Endothelial cell (in vitro differentiated cells): ENCODE results near the gene PEBP1. TPM values are rescaled to one million over a fixed set of nuclear protein-coding genes. Genes with fewer than 3 reads are reported as not detected.

Source experiments
- total RNA-seq: library from RNA; stranded (reverse); fragmentation: NEBNext Ultra II Directional; extraction: Animal tissue kit (Norgen Biotek cat#: 25700); gene quantifications from one replicate; pipeline ENCODE4 v1.2.1, GENCODE V29; 2021; ENCODE audit not compliant: unreplicated experiment

Gene PEBP1
- total RNA-seq, 1 donor from 2014 or later, result 138 TPM

Other genes with a start within 250 kb of the PEBP1 start
- 0.05 TPM for gene KSR2, start 167.1 kb upstream of the PEBP1 start, total RNA-seq
- 8.3 TPM for gene RFC5, start 119.4 kb upstream of the PEBP1 start, total RNA-seq
- 76.7 TPM for gene WSB2, start 74.9 kb upstream of the PEBP1 start, total RNA-seq
- 65.0 TPM for gene VSIG10, start 32.1 kb upstream of the PEBP1 start, total RNA-seq
- 16.5 TPM for gene TAOK3, start 236.8 kb downstream of the PEBP1 start, total RNA-seq
- gene SUDS3, start 240.4 kb downstream of the PEBP1 start, total RNA-seq, result 27.2 TPM